Measurements from ENCODE around the gene COL4A2. TPM values are rescaled to one million over a fixed set of nuclear protein-coding genes. Genes with fewer than 3 reads are reported as not detected.

Gene COL4A2
- polyA plus RNA-seq, 12 donors: 347 to 994 (median 444) TPM

DNA sequence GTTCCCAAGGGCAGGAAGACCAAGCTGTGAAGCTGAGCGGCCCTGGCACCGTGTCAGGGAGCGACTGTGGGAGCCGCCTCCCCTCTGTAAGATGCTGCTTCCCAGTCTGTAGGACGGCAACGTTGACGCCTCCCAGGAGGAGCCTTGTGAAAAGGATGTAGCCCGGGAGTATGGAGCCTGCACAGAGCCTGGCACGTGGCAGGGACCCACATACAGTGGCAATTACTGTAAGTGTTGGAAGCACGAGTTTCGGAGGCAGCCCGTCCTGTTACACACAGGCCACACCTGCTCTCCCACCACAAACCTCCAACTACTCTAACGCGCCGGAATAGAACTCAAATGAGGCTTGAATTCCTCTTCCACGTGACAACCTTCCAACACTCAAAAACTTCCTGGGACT, 247.9 kb downstream of the COL4A2 start:
- DNase-seq: no peak

DNA sequence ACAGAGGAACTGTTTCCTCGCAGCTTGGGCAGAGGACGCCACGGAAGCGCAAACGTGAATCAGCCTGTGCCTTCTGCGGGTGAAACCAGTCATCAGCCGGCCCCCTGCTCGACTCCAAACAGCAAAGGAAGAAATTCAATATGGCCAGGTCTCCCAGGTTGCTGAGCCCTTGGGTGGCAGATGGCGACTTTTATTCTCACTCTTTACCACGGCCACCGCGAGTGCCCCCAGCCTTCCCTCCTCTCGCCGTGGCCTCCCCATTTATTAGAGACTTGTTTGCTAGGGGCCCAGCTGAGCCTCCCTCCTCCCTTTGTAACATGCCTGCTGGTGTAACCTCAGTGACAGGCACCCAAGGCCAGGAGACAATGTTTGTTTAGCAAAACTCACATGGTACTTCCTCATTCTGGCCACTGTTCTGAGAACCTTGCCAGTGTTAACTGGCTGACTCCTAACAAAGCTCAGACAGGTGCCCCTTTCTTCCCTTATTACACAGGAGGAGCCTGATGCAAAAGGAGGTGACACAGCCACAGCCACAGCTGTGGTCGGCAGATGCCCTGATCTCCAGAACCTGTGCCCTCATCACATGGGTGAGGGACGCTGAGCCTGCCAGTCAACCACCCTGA, 248.6 kb downstream of the COL4A2 start:
- no peak for DNase-seq

GRCh38 chr13:110556224-110556606, 249.1 kb downstream of the COL4A2 start:
- no peak for DNase-seq

DNA sequence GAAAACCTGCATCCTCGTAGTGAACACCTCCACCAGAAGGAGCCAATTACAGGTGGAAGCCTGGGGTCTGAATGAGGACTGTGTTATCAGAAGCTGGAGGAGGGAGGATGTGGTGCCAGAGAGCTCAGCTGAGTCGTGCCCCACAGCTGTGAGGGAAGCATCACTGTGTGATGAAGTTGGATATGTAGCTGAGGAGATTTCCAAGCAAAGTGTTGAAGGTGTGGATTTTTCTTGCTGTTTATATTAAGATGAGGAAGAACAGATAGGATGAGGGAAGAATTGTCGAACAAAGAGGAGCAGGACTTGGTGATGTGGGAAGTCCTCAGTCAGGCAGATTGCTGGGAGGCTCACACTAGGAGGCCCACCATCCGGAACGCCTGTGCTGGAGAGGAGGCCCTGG, 250.0 kb downstream of the COL4A2 start:
- DNase-seq: no peak

GRCh38 chr13:110557610-110558305, 250.7 kb downstream of the COL4A2 start:
- no peak for DNase-seq

DNA sequence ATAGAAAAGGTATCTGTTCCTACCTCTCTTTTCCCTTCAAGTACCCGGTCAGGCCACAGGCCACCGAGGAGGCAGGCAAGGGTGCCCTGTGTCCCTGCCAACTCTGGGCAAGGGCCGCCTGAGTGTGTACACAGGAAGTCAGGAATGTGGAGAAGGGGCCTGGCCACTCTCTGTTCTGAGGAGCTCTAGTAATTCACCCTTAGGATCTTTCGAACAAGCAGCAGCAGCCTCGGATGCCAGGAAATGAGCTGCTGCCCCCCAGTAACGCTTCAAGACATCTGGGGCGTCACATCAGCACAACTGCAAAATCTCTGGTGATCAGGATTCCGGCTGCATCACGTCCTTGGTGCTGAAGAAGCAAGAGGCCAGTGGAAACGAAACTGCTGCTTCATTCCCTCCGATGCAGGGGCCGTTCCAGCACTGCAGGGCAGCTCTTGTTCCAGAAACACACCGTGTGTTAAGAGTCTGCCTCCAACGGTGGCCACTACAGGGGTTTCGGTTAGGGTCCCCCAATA, 252.4 kb downstream of the COL4A2 start:
- DNase-seq: peak; percentile 18

DNA sequence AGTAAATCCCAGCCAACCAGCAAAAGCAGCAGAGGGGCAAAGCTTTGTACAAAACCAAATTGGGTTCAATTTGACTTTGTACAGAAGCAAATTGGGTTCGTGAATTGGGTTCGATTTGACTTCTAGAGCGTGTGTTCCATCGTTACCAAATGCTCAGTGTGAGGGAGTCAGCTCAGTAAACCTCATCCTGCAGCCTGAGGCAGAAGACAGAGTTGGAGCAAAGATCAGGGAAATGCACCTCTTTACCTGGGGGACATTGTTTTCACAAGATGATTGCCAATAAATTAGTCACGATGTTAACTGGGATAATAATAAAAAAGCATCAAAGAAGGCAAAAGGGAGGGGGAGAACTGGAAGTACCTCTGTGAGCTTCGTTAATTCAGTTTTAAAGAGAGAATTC, 252.9 kb downstream of the COL4A2 start:
- DNase-seq: no peak

- DNase-seq: peak; percentile 20
These were observed 253.7 kb downstream of the COL4A2 start for GRCh38 chr13:110560601-110561343.

DNA sequence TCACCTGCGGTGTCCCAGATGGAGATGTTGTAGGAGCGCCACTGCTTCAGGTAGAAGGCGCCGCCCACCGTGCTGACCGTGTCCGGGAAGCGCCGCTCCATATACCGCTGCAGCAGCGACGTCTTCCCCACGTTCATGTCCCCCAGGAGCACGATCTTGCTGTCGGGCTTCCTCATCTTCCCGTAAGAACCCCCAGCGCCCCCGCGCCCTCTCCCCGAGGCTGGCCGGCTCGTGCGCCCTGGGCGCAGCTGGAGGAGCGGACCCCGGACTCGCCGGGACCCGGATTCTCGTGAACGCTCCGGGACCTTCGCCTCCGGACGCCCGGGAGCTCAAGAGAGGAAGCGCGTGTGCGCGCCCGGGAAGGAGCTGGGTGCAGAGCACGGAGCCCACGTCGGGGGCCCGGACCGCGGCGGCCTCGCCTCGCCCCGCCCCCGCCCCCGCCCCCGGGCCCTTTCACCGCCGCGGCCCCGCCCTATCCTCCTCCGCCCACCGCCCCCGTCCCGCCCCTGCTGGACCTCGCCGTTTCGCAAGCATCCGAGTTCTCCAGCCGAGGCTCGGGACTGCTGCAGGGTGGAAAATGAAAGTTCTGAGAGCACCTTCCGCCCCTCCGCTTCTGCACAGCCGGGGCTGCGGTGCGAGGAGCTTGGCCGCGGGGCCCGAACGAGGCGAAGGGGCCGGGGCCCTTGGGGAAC, 254.4 kb downstream of the COL4A2 start, which contains the start of gene RAB20:
RAB20 (minus strand) TSS at position 379 of the 692 bp plus-strand sequence; CDS start at position 176, 203 bp downstream.
- peak; percentile 74 for DNase-seq

- DNase-seq: no peak
These were observed 255.0 kb downstream of the COL4A2 start for GRCh38 chr13:110562036-110562597.

Other genes with a start within 250 kb of the COL4A2 start
- 100 to 1,000 TPM; 354 to 839 (median 642) TPM for gene COL4A1, start 127 bp upstream of the COL4A2 start, polyA plus RNA-seq (ENCODE audit: insufficient read length in 12 of 12)